Aorta (tissue), 5 donors: Measurements from ENCODE around the gene WARS2. TPM values are rescaled to one million over a fixed set of nuclear protein-coding genes. Genes with fewer than 3 reads are reported as not detected.

Source experiments
- ATAC-seq: fragments of 200-7000 bp; cut with Tn5 transposase; one replicate; pipeline ENCODE4 v1.9.1; 2022; ENCODE audit warnings: moderate library complexity; ENCODE audit not compliant: low FRiP score
- DNase-seq, 2 donors: peaks; one replicate each; pipeline ENCODE4 v3.0.0-alpha.2; 2020
- H3K27ac ChIP-seq, 2 donors: one replicate each; pipeline ENCODE4 v1.5.1; 2013; ENCODE audit warnings: low read length in 2 of 2, mild to moderate bottlenecking in 2 of 2, moderate library complexity in 2 of 2, control low read depth in 1 of 2, inconsistent platforms in 1 of 2, low read depth in 1 of 2
- H3K27me3 ChIP-seq, 2 donors: one replicate each; pipeline ENCODE4 v1.6.1; 2013; ENCODE audit warnings: control low read depth in 1 of 2, low read length in 1 of 2, mild to moderate bottlenecking in 1 of 2, moderate library complexity in 1 of 2; ENCODE audit not compliant: insufficient read depth in 2 of 2, control insufficient read depth in 1 of 2
- H3K36me3 ChIP-seq, 2 donors: one replicate each; pipeline ENCODE4 v1.6.1; 2013; ENCODE audit warnings: control low read depth in 1 of 2, low read length in 1 of 2, mild to moderate bottlenecking in 1 of 2; ENCODE audit not compliant: insufficient read depth in 2 of 2, control insufficient read depth in 1 of 2
- H3K4me1 ChIP-seq, 2 donors: one replicate each; pipeline ENCODE4 v1.6.1; 2013; ENCODE audit warnings: low read length in 2 of 2, control low read depth in 1 of 2, mild to moderate bottlenecking in 1 of 2, moderate library complexity in 1 of 2; ENCODE audit not compliant: insufficient read depth in 2 of 2, control insufficient read depth in 1 of 2
- H3K4me3 ChIP-seq, 2 donors: one replicate each; pipeline ENCODE4 v1.5.1; 2013; ENCODE audit warnings: low read length in 2 of 2, control low read depth in 1 of 2, mild to moderate bottlenecking in 1 of 2
- H3K9me3 ChIP-seq: one replicate; pipeline ENCODE4 v1.6.1; 2013; ENCODE audit warnings: mild to moderate bottlenecking, low read length; ENCODE audit not compliant: control insufficient read depth
- WGBS, 2 donors: extraction: QIAGEN DNeasy Blood & Tissue Kit; methylation state at CpG; one replicate each; pipeline ENCODE4 v1.1.7; 2013; 5-methylcytosine and 5-hydroxymethylcytosine counted together
- intact Hi-C, 2 donors: fragments of 100-400 bp; cut with DNase I; formaldehyde crosslinking; loops; one replicate each; pipeline versions ENCODE4 v1.14.2 to v1.15.0; 2022
- polyA plus RNA-seq, 2 donors: library from polyadenylated mRNA; stranded (reverse); fragments of 200-250 nt; gene quantifications; one replicate each; pipeline ENCODE4 v1.2.3, GENCODE V29; 2013
- total RNA-seq, 2 donors: library from RNA; stranded (reverse); fragmentation: NEBNext Ultra II Directional; extraction: Animal tissue kit (Norgen Biotek cat#: 25700); gene quantifications; one replicate each; pipeline ENCODE4 v1.2.1, GENCODE V29; 2021
- donor health status: healthy with polysubstance abuse.
- donor health status: Bipolar disorder and iron deficiency.
- donor health status: DM: no; HTN: no; CAD: no.
- donor health status: DM: no; HTN: no; CAD: no.
- donor health status: DM: yes; HTN: yes; CAD: no.

WARS2 gene
- total and polyA plus RNA-seq, 4 donors: 6.6 to 11.5 (median 8.7) TPM

DNA sequence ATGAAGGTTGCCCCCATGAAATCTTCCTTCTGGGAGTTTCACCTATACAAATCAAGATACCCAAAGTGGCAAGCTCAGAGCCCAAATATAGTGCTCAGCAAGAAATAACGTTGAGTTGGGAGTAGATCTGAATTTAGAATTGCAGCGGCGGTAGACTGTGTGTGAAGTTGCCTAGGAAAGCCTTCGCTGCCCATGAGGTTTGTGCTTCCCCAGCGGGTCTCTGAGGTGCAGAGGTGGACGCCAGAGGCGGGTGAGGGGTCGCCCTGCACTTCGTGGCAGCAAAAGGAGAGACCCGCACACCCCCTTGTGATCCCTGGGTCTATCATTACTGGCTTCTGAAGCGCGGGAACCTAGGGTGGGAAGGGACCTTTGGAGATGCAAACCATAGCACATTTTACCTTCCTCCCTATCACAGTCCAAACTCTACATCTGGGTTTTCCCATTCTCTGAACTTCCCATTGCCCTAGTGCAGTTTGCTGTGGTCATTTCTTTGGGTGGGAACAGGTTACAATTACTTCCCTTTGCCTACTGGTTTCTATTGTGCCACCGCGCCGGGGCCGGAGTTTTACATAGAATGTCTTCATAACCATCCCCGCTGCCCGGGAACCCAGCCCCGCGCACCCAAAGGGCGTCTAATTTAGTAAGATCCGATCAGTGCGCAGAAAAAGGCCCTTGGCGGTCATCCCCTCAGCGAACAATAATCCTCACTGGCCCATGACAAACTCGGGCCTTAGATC is 157.5 kb downstream of the WARS2 start:
- Histone ChIP-seq H3K36me3 (no peaks in the 10 kb centered on the region), H3K27me3 (peaks cover 0 to 4% of the 10 kb centered on the region in 2 donors), H3K4me3 (no peak overlapping the region), H3K4me1 (no peaks in the 10 kb centered on the region), H3K9me3 (no peaks in the 10 kb centered on the region), H3K27ac (no peak overlapping the region)
- no peak for DNase-seq
- no peak for ATAC-seq
- 42 to 50% methylated on average over 26 of the region's 26 CpGs for WGBS, 2 donors
- intact Hi-C loops: no loop called here

DNA sequence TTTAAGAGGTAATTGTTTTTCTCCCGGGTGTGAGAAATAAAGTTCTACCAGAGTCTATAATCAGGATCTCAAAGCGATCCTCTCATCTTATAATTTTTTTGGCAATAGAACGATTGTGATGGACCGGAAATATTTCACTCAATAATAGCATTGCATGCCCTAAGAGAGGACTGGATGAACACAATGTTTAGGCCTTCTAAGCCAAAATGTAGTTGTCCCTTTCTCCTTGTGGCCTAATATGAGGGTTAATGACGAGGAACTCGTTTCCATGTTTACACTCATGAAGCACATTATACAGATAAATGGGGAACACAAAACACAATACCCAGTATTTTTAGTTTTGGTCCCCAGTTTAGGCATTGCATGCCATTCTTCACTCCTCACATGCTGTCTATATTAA is 158.2 kb downstream of the WARS2 start:
- Histone ChIP-seq H3K4me3 (no peak overlapping the region), H3K36me3 (no peaks in the 10 kb centered on the region), H3K4me1 (no peaks in the 10 kb centered on the region)

GRCh38 chr1:118981436-118981835 is 159.0 kb downstream of the WARS2 start:
- Histone ChIP-seq H3K36me3 (no peaks in the 10 kb centered on the region), H3K27me3 (peaks cover 0 to 7% of the 10 kb centered on the region in 2 donors), H3K4me3 (no peak overlapping the region), H3K4me1 (no peaks in the 10 kb centered on the region), H3K9me3 (no peaks in the 10 kb centered on the region), H3K27ac (no peak overlapping the region)
- 80% methylated on average over 1 of the region's 1 CpG for WGBS, 2 donors
- no peak for DNase-seq
- ATAC-seq: no peak
- intact Hi-C loops: no loop called here

More for the DNA sequence above, 158.2 kb downstream of the WARS2 start:
- intact Hi-C loops: no loop called here
- H3K27me3 ChIP-seq: peaks cover 0 to 7% of the 10 kb centered on the region in 2 donors
- 76 to 82% methylated on average over 6 of the region's 6 CpGs for WGBS, 2 donors
- ATAC-seq: no peak
- no peaks in the 10 kb centered on the region for H3K9me3 ChIP-seq
- no peak overlapping the region for H3K27ac ChIP-seq
- no peak for DNase-seq

Other genes with a start within 250 kb of the WARS2 start
- 1 to 10 TPM; 2.2 to 2.3 TPM for gene TBX15, start 152.3 kb downstream of the WARS2 start, total RNA-seq
- gene TBX15, start 152.3 kb downstream of the WARS2 start, polyA plus RNA-seq: 1 to 10 TPM; 1.6 to 3.1 TPM
- not detected for gene HAO2, start 228.1 kb upstream of the WARS2 start, total RNA-seq
- gene HAO2, start 228.1 kb upstream of the WARS2 start, polyA plus RNA-seq: not detected